ENCODE data around the gene SETD1B. TPM values are rescaled to one million over a fixed set of nuclear protein-coding genes. Genes with fewer than 3 reads are reported as not detected.
"Not testable (repeated sequence)": the region's sequence is repeated elsewhere in the genome, so short reads cannot be mapped to it uniquely, and the experiment has no call there.

SETD1B gene
- total and polyA plus RNA-seq, 2 experiments from 2014 or later, result 2.5 to 3.8 TPM

- no peak overlapping the region for H3K4me3 ChIP-seq
- H3K4me2 ChIP-seq, result no peak overlapping the region
- no peaks in the 10 kb centered on the region for H3K36me3 ChIP-seq (replicated peaks; ENCODE audit: insufficient read depth, low read depth)
- H3K27ac ChIP-seq, result no peak overlapping the region
- H3K9me2 ChIP-seq (replicated peaks; ENCODE audit: insufficient read depth), result no peaks in the 10 kb centered on the region
- H3K9me3 ChIP-seq (ENCODE audit: low read depth), result no peaks in the 10 kb centered on the region
- DNase-seq (ENCODE audit: low spot score), result no peak
- no peaks in the 10 kb centered on the region for H4K20me1 ChIP-seq (ENCODE audit: insufficient read depth, poor library complexity, severe bottlenecking)
- no peaks in the 10 kb centered on the region for H3K27me3 ChIP-seq
- no peaks in the 10 kb centered on the region for H3K79me2 ChIP-seq
- WGBS (ENCODE audit: low lambda C conversion rate, missing lambda C conversion rate), result 89% methylated on average over 6 of the region's 6 CpGs
- TF ChIP-seq EZH2phosphoT487 (IDR thresholded peaks at IDR 0.05; ENCODE audit: low read depth, severe bottlenecking, unreplicated experiment), result no peak
- no peak for TF ChIP-seq CTCF (IDR thresholded peaks at IDR 0.05; ENCODE audit: poor library complexity)
- no peak for TF ChIP-seq EZH2 (IDR thresholded peaks at IDR 0.05; ENCODE audit: borderline replicate concordance)
- H3K4me1 ChIP-seq (ENCODE audit: insufficient read depth), result peaks cover 7% of the 10 kb centered on the region
- H2AFZ ChIP-seq, result no peak overlapping the region
Observed at GRCh38 chr12:121875582-121875981, 71.8 kb downstream of the SETD1B start.

- not testable (repeated sequence) for H3K79me2 ChIP-seq; H3K4me3 ChIP-seq; H2AFZ ChIP-seq; H3K27me3 ChIP-seq; H3K9me3 ChIP-seq (ENCODE audit: low read depth); H3K36me3 ChIP-seq (replicated peaks; ENCODE audit: insufficient read depth, low read depth); DNase-seq (ENCODE audit: low spot score); H3K9me2 ChIP-seq (replicated peaks; ENCODE audit: insufficient read depth); H3K4me2 ChIP-seq; H3K4me1 ChIP-seq (ENCODE audit: insufficient read depth); H4K20me1 ChIP-seq (ENCODE audit: insufficient read depth, poor library complexity, severe bottlenecking); H3K27ac ChIP-seq
- 87% methylated on average over 8 of the region's 8 CpGs for WGBS (ENCODE audit: low lambda C conversion rate, missing lambda C conversion rate)
Observed at GRCh38 chr12:121876080-121876447, 72.3 kb downstream of the SETD1B start.

Small RNAs within 50 kb of the gene (small RNA-seq; reads per million reads assigned to genes)
- gene AC069503.3, result not detected

Other genes starting within 250 kb of the SETD1B start
- 18.8 and 22.7 TPM in 2 replicates for gene KDM2B, start 223.0 kb upstream of the SETD1B start, total RNA-seq
- 13.6 and 18.9 TPM in 2 replicates for gene KDM2B, start 223.0 kb upstream of the SETD1B start, polyA plus RNA-seq
- 15.0 and 16.2 TPM in 2 replicates for gene ORAI1, start 177.5 kb upstream of the SETD1B start, total RNA-seq
- 30.9 and 39.1 TPM in 2 replicates for gene ORAI1, start 177.5 kb upstream of the SETD1B start, polyA plus RNA-seq
- gene MORN3, start 134.4 kb upstream of the SETD1B start, total RNA-seq, result 0.27 and 0.68 TPM in 2 replicates
- 0.10 and 1.3 TPM in 2 replicates for gene MORN3, start 134.4 kb upstream of the SETD1B start, polyA plus RNA-seq
- gene TMEM120B, start 91.3 kb upstream of the SETD1B start, total RNA-seq, result 4.7 and 9.5 TPM in 2 replicates
- 5.5 and 11.5 TPM in 2 replicates for gene TMEM120B, start 91.3 kb upstream of the SETD1B start, polyA plus RNA-seq
- 38.7 and 45.3 TPM in 2 replicates for gene RHOF, start 10.3 kb upstream of the SETD1B start, total RNA-seq
- 40.4 and 43.6 TPM in 2 replicates for gene RHOF, start 10.3 kb upstream of the SETD1B start, polyA plus RNA-seq
- gene HPD, start 54.9 kb downstream of the SETD1B start, total RNA-seq, result 35.8 and 39.2 TPM in 2 replicates
- gene HPD, start 54.9 kb downstream of the SETD1B start, polyA plus RNA-seq, result 9.2 and 20.9 TPM in 2 replicates
- gene PSMD9, start 84.8 kb downstream of the SETD1B start, total RNA-seq, result 61.4 and 106 TPM in 2 replicates
- 105 and 114 TPM in 2 replicates for gene PSMD9, start 84.8 kb downstream of the SETD1B start, polyA plus RNA-seq
- 1.6 and 3.7 TPM in 2 replicates for gene CFAP251, start 114.6 kb downstream of the SETD1B start, total RNA-seq
- gene CFAP251, start 114.6 kb downstream of the SETD1B start, polyA plus RNA-seq, result 3.0 and 8.5 TPM in 2 replicates
- gene BCL7A, start 217.9 kb downstream of the SETD1B start, total RNA-seq, result 9.6 and 14.2 TPM in 2 replicates
- 11.8 and 14.9 TPM in 2 replicates for gene BCL7A, start 217.9 kb downstream of the SETD1B start, polyA plus RNA-seq